IMR-90 (cell line): Measurements from ENCODE around the gene MSI2.

Experiments
- CEBPB ChIP-seq: IDR thresholded peaks from 2 replicates; pipeline ENCODE4 v1.6.1; 2012; ENCODE audit warnings: low read depth, low read length, improper control_type of control experiment
- CHD1 ChIP-seq: IDR thresholded peaks from 2 replicates; pipeline ENCODE4 v1.6.1; 2012; ENCODE audit warnings: low read depth, low read length, improper control_type of control experiment
- ELK1 ChIP-seq: fragments of 150-350 bp; IDR thresholded peaks from 2 replicates; pipeline ENCODE4 v1.6.1; 2016; ENCODE audit warnings: low read depth, mild to moderate bottlenecking, low read length, moderate library complexity, borderline replicate concordance
- MAFK ChIP-seq: IDR thresholded peaks from 2 replicates; pipeline ENCODE4 v1.6.1; 2012; ENCODE audit warnings: low read depth, low read length, improper control_type of control experiment
- POLR2A ChIP-seq: IDR thresholded peaks from 2 replicates; pipeline ENCODE4 v1.6.1; 2012; ENCODE audit warnings: mild to moderate bottlenecking, low read depth, low read length
- RAD21 ChIP-seq: IDR thresholded peaks from 2 replicates; pipeline ENCODE4 v1.6.1; 2012; ENCODE audit warnings: low read length, improper control_type of control experiment
- RCOR1 ChIP-seq: IDR thresholded peaks from 2 replicates; pipeline ENCODE4 v1.6.1; 2012; ENCODE audit warnings: mild to moderate bottlenecking, low read length, improper control_type of control experiment; ENCODE audit not compliant: insufficient replicate concordance
- RFX5 ChIP-seq: IDR thresholded peaks from 2 replicates; pipeline ENCODE4 v1.8.0; 2012; ENCODE audit warnings: low read depth, mild to moderate bottlenecking, low read length, moderate library complexity
- SMC3 ChIP-seq: fragments of 150-350 bp; IDR thresholded peaks from 2 replicates; pipeline ENCODE4 v1.6.1; 2016; ENCODE audit warnings: low read depth, mild to moderate bottlenecking, antibody characterized with exemption, low read length, moderate library complexity
- USF2 ChIP-seq: fragments of 150-350 bp; IDR thresholded peaks from 2 replicates; pipeline ENCODE4 v1.6.1; 2017; ENCODE audit warnings: mild to moderate bottlenecking, antibody characterized with exemption, low read length, low read depth
- TF ChIP-seq, protein P1 (sequence below): conservative IDR thresholded peaks from 2 replicates; pipeline ENCODE4 v1.5.1; 2012; ENCODE audit warnings: mild to moderate bottlenecking, low read depth, low read length, improper control_type of control experiment

GRCh38 chr17:57541049-57541448 lies 284.7 kb downstream of the MSI2 start:
- TF ChIP-seq, protein P1, sequence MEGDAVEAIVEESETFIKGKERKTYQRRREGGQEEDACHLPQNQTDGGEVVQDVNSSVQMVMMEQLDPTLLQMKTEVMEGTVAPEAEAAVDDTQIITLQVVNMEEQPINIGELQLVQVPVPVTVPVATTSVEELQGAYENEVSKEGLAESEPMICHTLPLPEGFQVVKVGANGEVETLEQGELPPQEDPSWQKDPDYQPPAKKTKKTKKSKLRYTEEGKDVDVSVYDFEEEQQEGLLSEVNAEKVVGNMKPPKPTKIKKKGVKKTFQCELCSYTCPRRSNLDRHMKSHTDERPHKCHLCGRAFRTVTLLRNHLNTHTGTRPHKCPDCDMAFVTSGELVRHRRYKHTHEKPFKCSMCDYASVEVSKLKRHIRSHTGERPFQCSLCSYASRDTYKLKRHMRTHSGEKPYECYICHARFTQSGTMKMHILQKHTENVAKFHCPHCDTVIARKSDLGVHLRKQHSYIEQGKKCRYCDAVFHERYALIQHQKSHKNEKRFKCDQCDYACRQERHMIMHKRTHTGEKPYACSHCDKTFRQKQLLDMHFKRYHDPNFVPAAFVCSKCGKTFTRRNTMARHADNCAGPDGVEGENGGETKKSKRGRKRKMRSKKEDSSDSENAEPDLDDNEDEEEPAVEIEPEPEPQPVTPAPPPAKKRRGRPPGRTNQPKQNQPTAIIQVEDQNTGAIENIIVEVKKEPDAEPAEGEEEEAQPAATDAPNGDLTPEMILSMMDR = no peak
- TF ChIP-seq SMC3 (no peak), ELK1 (no peak), RAD21 (no peak), MAFK (no peak), CEBPB (no peak), POLR2A (no peak), USF2 (no peak), RFX5 (no peak), RCOR1 (no peak), CHD1 (no peak)
